ENCODE results near the gene DPP7. TPM values are rescaled to one million over a fixed set of nuclear protein-coding genes. Genes with fewer than 3 reads are reported as not detected.

Gene DPP7
- total RNA-seq, 2 donors from 2014 or later: 20.1 to 30.6 TPM

- Histone ChIP-seq H3K9ac (ENCODE audit: extremely low read depth, low read length, poor library complexity, severe bottlenecking) (no peak overlapping the region), H3K36me3 (ENCODE audit: control insufficient read depth, insufficient read depth, low read length) (no peaks in the 10 kb centered on the region), H3K27ac (ENCODE audit: low read depth, low read length) (no peak overlapping the region), H3K4me3 (ENCODE audit: low read length) (no peak overlapping the region), H3K4me1 (ENCODE audit: control insufficient read depth, insufficient read depth, low read length) (no peaks in the 10 kb centered on the region), H3K9me3 (ENCODE audit: control insufficient read depth, low read length) (no peaks in the 10 kb centered on the region), H3K27me3 (ENCODE audit: control insufficient read depth, insufficient read depth, low read length, poor library complexity, severe bottlenecking) (peaks cover 87% of the 10 kb centered on the region)
- WGBS, 2 experiments (ENCODE audit: insufficient coverage in 1 of 2, insufficient read length in 1 of 2): 60 to 67% methylated on average over 16 to 26 of the region's 26 CpGs
- Mint-ChIP-seq H3K4me1 (no peaks in the 10 kb centered on the region), H3K27ac (no peak overlapping the region), H3K27me3 (ENCODE audit: insufficient read depth) (peaks cover 86% of the 10 kb centered on the region), H3K36me3 (ENCODE audit: low read depth) (no peaks in the 10 kb centered on the region), H3K4me3 (no peak overlapping the region), H3K9me3 (no peaks in the 10 kb centered on the region)
- TF ChIP-seq CTCF (conservative IDR thresholded peaks at IDR 0.05): no peak
- DNase-seq: peak; percentile 50
These were observed 25.8 kb upstream of the DPP7 start for GRCh38 chr9:137140151-137141012.

DNA sequence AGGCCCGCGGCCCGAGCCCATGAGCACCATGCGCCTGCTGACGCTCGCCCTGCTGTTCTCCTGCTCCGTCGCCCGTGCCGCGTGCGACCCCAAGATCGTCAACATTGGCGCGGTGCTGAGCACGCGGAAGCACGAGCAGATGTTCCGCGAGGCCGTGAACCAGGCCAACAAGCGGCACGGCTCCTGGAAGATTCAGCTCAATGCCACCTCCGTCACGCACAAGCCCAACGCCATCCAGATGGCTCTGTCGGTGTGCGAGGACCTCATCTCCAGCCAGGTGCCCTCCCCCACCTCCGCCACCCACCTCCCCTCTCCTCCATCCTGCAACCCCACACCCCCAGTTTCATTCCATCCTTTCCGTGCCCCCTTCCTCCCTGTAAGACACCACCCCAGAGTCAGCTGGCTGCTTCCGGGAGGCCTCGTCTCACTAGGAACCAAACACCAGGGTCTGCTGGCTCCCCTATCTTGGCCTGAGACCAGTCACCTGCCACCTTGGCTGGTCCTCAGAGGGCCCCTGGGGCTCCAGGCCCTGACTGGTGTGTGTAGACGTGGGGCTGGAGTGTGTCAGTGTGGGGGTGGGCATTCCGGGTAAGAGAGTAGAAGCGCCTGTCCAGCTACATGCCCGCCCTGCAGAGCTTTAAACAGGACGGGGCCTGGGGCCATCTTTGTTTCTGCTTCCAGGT lies 25.1 kb upstream of the DPP7 start:
- H3K4me3 Mint-ChIP-seq: no peak overlapping the region
- H3K36me3 Mint-ChIP-seq (ENCODE audit: low read depth): no peaks in the 10 kb centered on the region
- H3K27ac Mint-ChIP-seq: no peak overlapping the region
- no peak for TF ChIP-seq CTCF (conservative IDR thresholded peaks at IDR 0.05)
- H3K27me3 ChIP-seq (ENCODE audit: control insufficient read depth, insufficient read depth, low read length, poor library complexity, severe bottlenecking): peaks cover 93% of the 10 kb centered on the region
- H3K9me3 Mint-ChIP-seq: no peaks in the 10 kb centered on the region
- no peak overlapping the region for H3K27ac ChIP-seq (ENCODE audit: low read depth, low read length)
- H3K4me1 Mint-ChIP-seq: no peaks in the 10 kb centered on the region
- peaks cover 93% of the 10 kb centered on the region for H3K27me3 Mint-ChIP-seq (ENCODE audit: insufficient read depth)
- H3K9me3 ChIP-seq (ENCODE audit: control insufficient read depth, low read length): no peaks in the 10 kb centered on the region
- no peaks in the 10 kb centered on the region for H3K36me3 ChIP-seq (ENCODE audit: control insufficient read depth, insufficient read depth, low read length)
- 29 to 46% methylated on average over 28 to 37 of the region's 37 CpGs for WGBS, 2 experiments (ENCODE audit: insufficient coverage in 1 of 2, insufficient read length in 1 of 2)
- H3K4me1 ChIP-seq (ENCODE audit: control insufficient read depth, insufficient read depth, low read length): no peaks in the 10 kb centered on the region
- DNase-seq: peak; percentile 30
- no peak overlapping the region for H3K9ac ChIP-seq (ENCODE audit: extremely low read depth, low read length, poor library complexity, severe bottlenecking)
- no peak overlapping the region for H3K4me3 ChIP-seq (ENCODE audit: low read length)

GRCh38 chr9:137138722-137139467 lies 24.4 kb upstream of the DPP7 start, which contains the start of gene GRIN1:
GRIN1 (plus strand) TSS chr9:137139154; CDS start chr9:137139487, 333 bp downstream.
- no peaks in the 10 kb centered on the region for H3K36me3 Mint-ChIP-seq (ENCODE audit: low read depth)
- Histone ChIP-seq H3K9ac (ENCODE audit: extremely low read depth, low read length, poor library complexity, severe bottlenecking) (no peak within 1 kb of the TSS), H3K9me3 (ENCODE audit: control insufficient read depth, low read length) (no peaks in the 10 kb centered on the region), H3K4me1 (ENCODE audit: control insufficient read depth, insufficient read depth, low read length) (no peaks in the 10 kb centered on the region), H3K4me3 (ENCODE audit: low read length) (no peak within 1 kb of the TSS), H3K27me3 (ENCODE audit: control insufficient read depth, insufficient read depth, low read length, poor library complexity, severe bottlenecking) (peaks cover 96% of the 10 kb centered on the region), H3K36me3 (ENCODE audit: control insufficient read depth, insufficient read depth, low read length) (no peaks in the 10 kb centered on the region), H3K27ac (ENCODE audit: low read depth, low read length) (no peak within 1 kb of the TSS)
- no peak within 1 kb of the TSS for H3K4me3 Mint-ChIP-seq
- DNase-seq: peak; percentile 81
- no peaks in the 10 kb centered on the region for H3K9me3 Mint-ChIP-seq
- TF ChIP-seq CTCF (conservative IDR thresholded peaks at IDR 0.05): no peak
- H3K27me3 Mint-ChIP-seq (ENCODE audit: insufficient read depth): peaks cover 90% of the 10 kb centered on the region
- H3K27ac Mint-ChIP-seq: no peak within 1 kb of the TSS
- WGBS, 2 experiments (ENCODE audit: insufficient coverage in 1 of 2, insufficient read length in 1 of 2): 12 to 18% methylated on average over 49 to 104 of the region's 104 CpGs
- no peaks in the 10 kb centered on the region for H3K4me1 Mint-ChIP-seq
